CD4-positive, CD25-positive, alpha-beta regulatory T cell (primary cell): Measurements from ENCODE around the gene MSANTD1. TPM values are rescaled to one million over a fixed set of nuclear protein-coding genes. Genes with fewer than 3 reads are reported as not detected.
A peak's percentile ranks its signal among the peaks of the same experiment; 100 is the strongest.

ENCODE experiments used
- ATAC-seq, 2 donors: fragments of 150-1000 bp; cut with Tn5 transposase; one replicate each; pipeline ENCODE4 v1.10.0; 2021; ENCODE audit warnings: low read depth in 2 of 2, moderate number of reproducible peaks in 2 of 2, moderate library complexity in 1 of 2
- DNase-seq, 3 donors: peaks; one replicate each; pipeline versions ENCODE4 v3.0.0 to v3.0.0-alpha.2; 2012 to 2022; ENCODE audit warnings: mixed read lengths in 1 of 3
- H3K27ac ChIP-seq: one replicate; pipeline ENCODE4 v1.7.0; 2013; ENCODE audit warnings: mild to moderate bottlenecking, low read length; ENCODE audit not compliant: insufficient read depth, poor library complexity, severe bottlenecking
- H3K27me3 ChIP-seq: one replicate; pipeline ENCODE4 v1.7.0; 2013; ENCODE audit warnings: low read length; ENCODE audit not compliant: control insufficient read depth, insufficient read depth
- H3K36me3 ChIP-seq: one replicate; pipeline ENCODE4 v1.7.0; 2013; ENCODE audit warnings: mild to moderate bottlenecking, low read length, moderate library complexity; ENCODE audit not compliant: control insufficient read depth, insufficient read depth
- H3K4me1 ChIP-seq: 2 replicates; pipeline ENCODE4 v1.7.0; 2013; ENCODE audit warnings: mild to moderate bottlenecking, low read length; ENCODE audit not compliant: insufficient read depth, control insufficient read depth, poor library complexity, severe bottlenecking
- H3K4me3 ChIP-seq: one replicate; pipeline ENCODE4 v1.7.0; 2013; ENCODE audit warnings: low read depth, mild to moderate bottlenecking, low read length, moderate library complexity
- H3K9me3 ChIP-seq, 2 experiments: 1 replicate in 1 of 2; 2 replicates in 1 of 2; pipeline ENCODE4 v1.7.0; 2013; ENCODE audit warnings: low read length in 2 of 2, mild to moderate bottlenecking in 1 of 2, moderate library complexity in 1 of 2; ENCODE audit not compliant: control insufficient read depth in 2 of 2
- H3K27ac Mint-ChIP-seq, 3 donors: one replicate each; pipeline ENCODE4 v1.8.0; 2020 to 2022; ENCODE audit warnings: mild to moderate bottlenecking in 3 of 3, mixed read lengths in 3 of 3, moderate library complexity in 2 of 3
- H3K27me3 Mint-ChIP-seq: one replicate; pipeline ENCODE4 v1.8.0; 2022; ENCODE audit warnings: mild to moderate bottlenecking, mixed read lengths
- H3K36me3 Mint-ChIP-seq: one replicate; pipeline ENCODE4 v1.8.0; 2020; ENCODE audit warnings: mixed read lengths
- H3K4me1 Mint-ChIP-seq, 4 donors: one replicate each; pipeline ENCODE4 v1.8.0; 2020 to 2022; ENCODE audit warnings: mixed read lengths in 4 of 4, mild to moderate bottlenecking in 1 of 4
- H3K4me3 Mint-ChIP-seq, 4 donors: one replicate each; pipeline ENCODE4 v1.8.0; 2020 to 2022; ENCODE audit warnings: mild to moderate bottlenecking in 4 of 4, mixed read lengths in 4 of 4, moderate library complexity in 3 of 4
- H3K9me3 Mint-ChIP-seq, 7 donors: one replicate each; pipeline ENCODE4 v1.8.0; 2020 to 2022; ENCODE audit warnings: mixed read lengths in 7 of 7, mild to moderate bottlenecking in 3 of 7, moderate library complexity in 2 of 7
- polyA plus RNA-seq, 4 donors: library from polyadenylated mRNA; unstranded; fragments of 300-500 nt; fragmentation: Illumina TruSeq; gene quantifications; one replicate each; pipeline ENCODE4 v1.2.3, GENCODE V29; 2021
- total RNA-seq: library from RNA; stranded (reverse); gene quantifications from one replicate; pipeline ENCODE4 v1.2.3, GENCODE V29; 2022

Gene MSANTD1
- total and polyA plus RNA-seq, 5 donors from 2014 or later: 0.05 to 2.0 (median 0.22) TPM; not detected in 2

DNA sequence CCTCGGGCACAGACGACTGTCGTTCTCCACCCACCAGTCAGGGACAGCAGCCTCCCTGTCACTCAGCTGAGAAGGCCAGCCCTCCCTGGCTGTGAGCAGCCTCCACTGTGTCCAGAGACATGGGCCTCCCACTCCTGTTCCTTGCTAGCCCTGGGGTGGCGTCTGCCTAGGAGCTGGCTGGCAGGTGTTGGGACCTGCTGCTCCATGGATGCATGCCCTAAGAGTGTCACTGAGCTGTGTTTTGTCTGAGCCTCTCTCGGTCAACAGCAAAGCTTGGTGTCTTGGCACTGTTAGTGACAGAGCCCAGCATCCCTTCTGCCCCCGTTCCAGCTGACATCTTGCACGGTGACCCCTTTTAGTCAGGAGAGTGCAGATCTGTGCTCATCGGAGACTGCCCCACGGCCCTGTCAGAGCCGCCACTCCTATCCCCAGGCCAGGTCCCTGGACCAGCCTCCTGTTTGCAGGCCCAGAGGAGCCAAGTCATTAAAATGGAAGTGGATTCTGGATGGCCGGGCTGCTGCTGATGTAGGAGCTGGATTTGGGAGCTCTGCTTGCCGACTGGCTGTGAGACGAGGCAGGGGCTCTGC lies 7.9 kb upstream of the MSANTD1 start:
- DNase-seq (no peak), ATAC-seq (no peak)
- Mint-ChIP-seq H3K4me3 (no peak overlapping the region), H3K27ac (peak overlapping the region in 1 of 3 donors; percentile 43), H3K9me3 (no peaks in the 10 kb centered on the region), H3K4me1 (peaks cover 0 to 16% (median 12%) of the 10 kb centered on the region in 4 donors), H3K36me3 (peaks cover 29% of the 10 kb centered on the region), H3K27me3 (no peaks in the 10 kb centered on the region)
- no peak overlapping the region for H3K4me3 ChIP-seq
- no peaks in the 10 kb centered on the region for H3K9me3 ChIP-seq
- H3K4me1 ChIP-seq: peaks cover 6% of the 10 kb centered on the region
- no peak overlapping the region for H3K27ac ChIP-seq
- no peaks in the 10 kb centered on the region for H3K27me3 ChIP-seq
- H3K36me3 ChIP-seq: peaks cover 37% of the 10 kb centered on the region

DNA sequence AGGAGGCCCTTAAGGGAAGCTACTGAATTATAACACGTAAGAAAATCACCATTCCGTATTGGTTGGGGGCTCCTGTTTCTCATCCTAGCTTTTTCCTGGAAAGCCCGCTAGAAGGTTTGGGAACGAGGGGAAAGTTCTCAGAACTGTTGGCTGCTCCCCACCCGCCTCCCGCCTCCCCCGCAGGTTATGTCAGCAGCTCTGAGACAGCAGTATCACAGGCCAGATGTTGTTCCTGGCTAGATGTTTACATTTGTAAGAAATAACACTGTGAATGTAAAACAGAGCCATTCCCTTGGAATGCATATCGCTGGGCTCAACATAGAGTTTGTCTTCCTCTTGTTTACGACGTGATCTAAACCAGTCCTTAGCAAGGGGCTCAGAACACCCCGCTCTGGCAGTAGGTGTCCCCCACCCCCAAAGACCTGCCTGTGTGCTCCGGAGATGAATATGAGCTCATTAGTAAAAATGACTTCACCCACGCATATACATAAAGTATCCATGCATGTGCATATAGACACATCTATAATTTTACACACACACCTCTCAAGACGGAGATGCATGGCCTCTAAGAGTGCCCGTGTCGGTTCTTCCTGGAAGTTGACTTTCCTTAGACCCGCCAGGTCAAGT lies 6.9 kb upstream of the MSANTD1 start:
- H3K9me3 ChIP-seq: no peaks in the 10 kb centered on the region
- H3K36me3 ChIP-seq: peaks cover 30% of the 10 kb centered on the region
- no peak for ATAC-seq
- H3K4me1 Mint-ChIP-seq: peaks cover 0 to 16% (median 12%) of the 10 kb centered on the region in 4 donors
- no peaks in the 10 kb centered on the region for H3K27me3 Mint-ChIP-seq
- no peaks in the 10 kb centered on the region for H3K9me3 Mint-ChIP-seq
- no peak for DNase-seq
- H3K27ac ChIP-seq: no peak overlapping the region
- H3K4me3 Mint-ChIP-seq: no peak overlapping the region
- peaks cover 9% of the 10 kb centered on the region for H3K4me1 ChIP-seq
- no peak overlapping the region for H3K4me3 ChIP-seq
- H3K36me3 Mint-ChIP-seq: peaks cover 29% of the 10 kb centered on the region
- no peaks in the 10 kb centered on the region for H3K27me3 ChIP-seq
- peak overlapping the region; percentile 45 to 88 (median 73) for H3K27ac Mint-ChIP-seq

DNA sequence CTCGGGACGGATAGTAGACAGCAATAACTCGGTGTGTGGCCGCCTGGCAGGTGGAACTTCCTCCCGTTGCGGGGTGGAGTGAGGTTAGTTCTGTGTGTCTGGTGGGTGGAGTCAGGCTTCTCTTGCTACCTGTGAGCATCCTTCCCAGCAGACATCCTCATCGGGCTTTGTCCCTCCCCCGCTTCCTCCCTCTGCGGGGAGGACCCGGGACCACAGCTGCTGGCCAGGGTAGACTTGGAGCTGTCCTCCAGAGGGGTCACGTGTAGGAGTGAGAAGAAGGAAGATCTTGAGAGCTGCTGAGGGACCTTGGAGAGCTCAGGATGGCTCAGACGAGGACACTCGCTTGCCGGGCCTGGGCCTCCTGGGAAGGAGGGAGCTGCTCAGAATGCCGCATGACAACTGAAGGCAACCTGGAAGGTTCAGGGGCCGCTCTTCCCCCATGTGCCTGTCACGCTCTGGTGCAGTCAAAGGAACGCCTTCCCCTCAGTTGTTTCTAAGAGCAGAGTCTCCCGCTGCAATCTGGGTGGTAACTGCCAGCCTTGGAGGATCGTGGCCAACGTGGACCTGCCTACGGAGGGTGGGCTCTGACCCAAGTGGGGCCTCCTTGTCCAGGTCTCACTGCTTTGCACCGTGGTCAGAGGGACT lies 5.7 kb upstream of the MSANTD1 start:
- no peak overlapping the region for H3K4me3 ChIP-seq
- no peaks in the 10 kb centered on the region for H3K27me3 Mint-ChIP-seq
- no peaks in the 10 kb centered on the region for H3K9me3 ChIP-seq
- peak overlapping the region in 2 of 3 donors; percentile 73 to 88 for H3K27ac Mint-ChIP-seq
- peaks cover 9% of the 10 kb centered on the region for H3K4me1 ChIP-seq
- no peaks in the 10 kb centered on the region for H3K27me3 ChIP-seq
- no peaks in the 10 kb centered on the region for H3K9me3 Mint-ChIP-seq
- H3K36me3 ChIP-seq: peaks cover 23% of the 10 kb centered on the region
- peaks cover 0 to 16% (median 12%) of the 10 kb centered on the region in 4 donors for H3K4me1 Mint-ChIP-seq
- no peak overlapping the region for H3K27ac ChIP-seq
- ATAC-seq (peak; percentile 52 to 59), DNase-seq (peak in 1 of 3 donors; percentile 56)
- H3K4me3 Mint-ChIP-seq: no peak overlapping the region
- peaks cover 23% of the 10 kb centered on the region for H3K36me3 Mint-ChIP-seq

DNA sequence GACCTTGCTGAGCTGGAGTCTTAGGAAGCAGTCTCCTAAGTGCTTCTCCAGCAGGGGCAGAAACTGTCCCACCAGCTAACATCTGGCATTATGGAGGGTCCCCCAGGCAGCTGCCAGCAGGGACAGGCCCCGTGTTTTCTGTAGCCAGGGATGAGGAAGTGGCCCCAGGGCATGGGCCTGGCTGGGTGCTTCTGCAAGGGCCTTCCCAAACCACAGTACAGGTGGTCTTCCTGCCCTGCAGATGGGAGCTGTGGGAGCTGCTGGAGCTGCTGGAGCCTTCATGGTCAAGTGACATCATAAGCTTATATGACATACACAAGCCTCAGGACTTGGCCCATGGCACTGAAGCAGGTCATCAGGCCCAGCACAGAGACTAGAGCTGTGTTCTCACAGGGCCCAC lies 5.0 kb upstream of the MSANTD1 start:
- Histone ChIP-seq H3K27ac (no peak overlapping the region), H3K9me3 (no peaks in the 10 kb centered on the region), H3K4me3 (no peak overlapping the region), H3K4me1 (peaks cover 9% of the 10 kb centered on the region), H3K27me3 (no peaks in the 10 kb centered on the region), H3K36me3 (peaks cover 21% of the 10 kb centered on the region)
- Mint-ChIP-seq H3K36me3 (peaks cover 21% of the 10 kb centered on the region), H3K9me3 (no peaks in the 10 kb centered on the region), H3K4me1 (peaks cover 0 to 16% (median 12%) of the 10 kb centered on the region in 4 donors), H3K4me3 (no peak overlapping the region), H3K27ac (peak overlapping the region in 2 of 3 donors; percentile 46 to 73), H3K27me3 (no peaks in the 10 kb centered on the region)
- no peak for ATAC-seq
- no peak for DNase-seq

DNA sequence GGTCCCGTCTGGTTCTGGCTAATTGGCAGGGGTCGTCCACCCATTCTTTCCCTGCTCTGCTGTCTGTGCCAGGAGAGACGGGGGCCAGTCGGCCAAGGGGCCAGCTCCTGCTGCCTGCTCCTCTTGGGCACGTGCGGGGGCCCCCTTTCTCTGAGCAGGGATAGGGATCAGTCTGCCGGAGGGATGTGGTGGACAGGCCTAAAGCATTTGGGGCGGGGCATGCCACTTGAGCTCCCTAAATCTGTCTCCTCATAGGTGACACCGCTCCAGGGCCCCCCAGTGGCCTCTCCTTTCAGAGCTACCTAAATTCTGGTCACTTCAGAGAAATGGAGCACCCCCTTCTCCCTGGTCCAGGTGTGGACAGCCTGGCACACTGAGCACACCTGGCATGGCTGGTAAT lies 4.2 kb upstream of the MSANTD1 start:
- DNase-seq: no peak
- Mint-ChIP-seq H3K4me3 (no peak overlapping the region), H3K27ac (no peak overlapping the region), H3K9me3 (no peaks in the 10 kb centered on the region), H3K36me3 (peaks cover 21% of the 10 kb centered on the region), H3K27me3 (no peaks in the 10 kb centered on the region), H3K4me1 (peaks cover 0 to 16% (median 12%) of the 10 kb centered on the region in 4 donors)
- Histone ChIP-seq H3K27me3 (no peaks in the 10 kb centered on the region), H3K9me3 (no peaks in the 10 kb centered on the region), H3K36me3 (peaks cover 13% of the 10 kb centered on the region), H3K27ac (no peak overlapping the region), H3K4me1 (peaks cover 9% of the 10 kb centered on the region), H3K4me3 (no peak overlapping the region)
- ATAC-seq: no peak

DNA sequence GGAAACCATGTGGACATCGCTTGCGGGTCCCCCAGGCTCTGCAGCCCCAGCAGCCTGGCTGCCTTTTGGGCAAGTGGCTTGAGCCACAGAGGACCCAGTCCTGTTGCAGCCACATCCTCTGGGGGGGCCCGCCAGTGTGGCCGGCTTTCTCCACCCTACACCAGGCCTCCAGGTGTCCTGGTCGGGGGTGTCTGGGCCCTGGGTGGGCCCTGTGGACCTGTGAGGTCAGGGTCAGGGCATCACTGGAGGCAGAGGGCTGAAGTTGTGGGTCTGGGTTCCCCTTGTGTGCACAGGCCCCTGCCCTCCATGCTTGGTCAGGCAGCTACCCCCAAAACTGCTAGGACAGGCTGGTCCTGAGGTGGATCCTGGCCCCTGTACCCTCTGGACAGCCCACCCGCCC lies 3.3 kb upstream of the MSANTD1 start:
- H3K27me3 Mint-ChIP-seq: no peaks in the 10 kb centered on the region
- ATAC-seq (no peak), DNase-seq (no peak)
- H3K27me3 ChIP-seq: no peaks in the 10 kb centered on the region
- H3K36me3 Mint-ChIP-seq: peaks cover 18% of the 10 kb centered on the region
- H3K27ac Mint-ChIP-seq: no peak overlapping the region
- H3K36me3 ChIP-seq: peaks cover 5% of the 10 kb centered on the region
- H3K27ac ChIP-seq: no peak overlapping the region
- no peak overlapping the region for H3K4me3 ChIP-seq
- no peak overlapping the region for H3K4me3 Mint-ChIP-seq
- peaks cover 0 to 16% (median 12%) of the 10 kb centered on the region in 4 donors for H3K4me1 Mint-ChIP-seq
- no peaks in the 10 kb centered on the region for H3K9me3 Mint-ChIP-seq
- no peaks in the 10 kb centered on the region for H3K9me3 ChIP-seq
- H3K4me1 ChIP-seq: peaks cover 9% of the 10 kb centered on the region

DNA sequence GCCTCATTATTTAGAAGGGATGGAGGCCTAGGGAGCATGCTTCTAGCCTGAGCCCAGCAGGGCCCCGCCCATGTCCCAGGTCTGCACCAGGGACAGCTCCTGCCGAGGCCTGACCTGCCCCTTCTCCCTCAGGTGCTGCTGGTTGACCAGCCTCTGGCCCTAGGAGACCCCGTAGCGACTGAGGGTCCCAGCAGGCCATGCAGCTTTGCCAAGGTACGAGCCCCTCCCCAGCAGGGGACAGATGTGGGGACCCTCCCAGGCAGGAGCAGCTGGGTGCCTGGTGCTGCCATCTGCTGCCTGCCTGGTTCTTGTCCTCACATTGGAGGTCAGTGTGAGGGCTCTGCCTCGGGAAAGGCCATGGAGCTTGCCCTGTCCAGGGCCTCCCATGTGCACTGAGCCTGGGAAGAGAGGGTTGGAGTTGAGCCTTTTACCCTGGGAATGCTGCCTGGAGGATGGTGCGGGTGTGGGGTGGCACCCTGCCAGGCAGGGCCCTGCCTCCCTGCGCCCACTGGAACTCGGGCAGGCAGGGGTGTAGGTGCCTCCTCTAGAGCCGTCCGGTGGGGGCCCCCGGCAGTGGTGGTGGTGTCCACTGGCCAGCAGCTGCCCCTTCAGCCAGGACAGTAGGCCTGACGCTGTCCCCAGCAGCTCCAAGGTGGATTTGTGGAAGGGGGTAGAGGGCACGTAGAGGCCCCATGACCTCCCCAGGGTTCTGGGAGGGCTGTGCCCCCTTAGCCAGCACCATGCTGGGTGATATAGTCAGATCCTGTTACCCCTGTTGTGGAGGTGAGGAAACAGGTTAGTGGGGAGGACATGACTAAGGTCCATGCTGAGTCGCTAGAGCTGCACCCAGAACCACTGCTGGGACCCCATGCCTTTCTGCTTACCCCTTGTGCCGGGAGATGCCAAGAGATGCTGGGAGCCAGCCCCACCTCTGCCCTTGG lies 2.2 kb upstream of the MSANTD1 start:
- Mint-ChIP-seq H3K4me3 (no peak overlapping the region), H3K27ac (peak overlapping the region in 1 of 3 donors; percentile 36)

More for the DNA sequence above, 2.2 kb upstream of the MSANTD1 start:
- Histone ChIP-seq H3K4me3 (no peak overlapping the region), H3K36me3 (no peaks in the 10 kb centered on the region), H3K27ac (no peak overlapping the region), H3K9me3 (no peaks in the 10 kb centered on the region), H3K4me1 (peaks cover 9% of the 10 kb centered on the region), H3K27me3 (no peaks in the 10 kb centered on the region)
- Mint-ChIP-seq H3K9me3 (peaks cover 0 to 1% (median 0%) of the 10 kb centered on the region in 7 donors), H3K36me3 (peaks cover 13% of the 10 kb centered on the region), H3K27me3 (no peaks in the 10 kb centered on the region), H3K4me1 (peaks cover 0 to 16% (median 12%) of the 10 kb centered on the region in 4 donors)
- no peak for ATAC-seq
- no peak for DNase-seq
